GM12878 (cell line): ENCODE results near the gene MRGPRX3. TPM values are rescaled to one million over a fixed set of nuclear protein-coding genes. Genes with fewer than 3 reads are reported as not detected.

Experiments used
- CBX5 ChIP-seq: sonication (generic); IDR thresholded peaks from 2 replicates; pipeline ENCODE4 v1.6.1; 2016; ENCODE audit warnings: low read depth, moderate library complexity, mild to moderate bottlenecking, inconsistent platforms
- CHD2 ChIP-seq: IDR thresholded peaks from 2 replicates; pipeline ENCODE4 v1.6.1; 2011; ENCODE audit warnings: low read depth, low read length, improper control_type of control experiment, borderline replicate concordance
- DPF2 ChIP-seq: fragments of 450-650 bp; IDR thresholded peaks from 2 replicates; pipeline ENCODE4 v1.6.1; 2017; ENCODE audit warnings: mild to moderate bottlenecking
- IKZF2 ChIP-seq, 2 experiments: fragments of 450-650 bp; IDR thresholded peaks; 2 replicates each; pipeline ENCODE4 v1.6.1; 2017; ENCODE audit warnings: mild to moderate bottlenecking in 2 of 2, moderate library complexity in 2 of 2
- IRF4 ChIP-seq: IDR thresholded peaks from 2 replicates; pipeline ENCODE4 v1.6.1; 2011; ENCODE audit warnings: low read depth, low read length
- NFIC ChIP-seq: IDR thresholded peaks from 2 replicates; pipeline ENCODE4 v1.6.1; 2012; ENCODE audit warnings: low read depth, mild to moderate bottlenecking, inconsistent platforms, low read length, moderate library complexity
- NFXL1 ChIP-seq: fragments of 450-650 bp; IDR thresholded peaks from 2 replicates; pipeline ENCODE4 v1.6.1; 2017; ENCODE audit warnings: antibody characterized with exemption, mild to moderate bottlenecking, borderline replicate concordance
- POU2F2 ChIP-seq: IDR thresholded peaks from 3 replicates; pipeline ENCODE4 v1.6.1; 2011; ENCODE audit warnings: low read depth, mild to moderate bottlenecking, low read length, borderline replicate concordance
- RAD21 ChIP-seq: IDR thresholded peaks from 2 replicates; pipeline ENCODE4 v1.6.1; 2011; ENCODE audit warnings: mild to moderate bottlenecking, low read depth, low read length, moderate library complexity; ENCODE audit not compliant: insufficient read depth
- SMAD5 ChIP-seq: IDR thresholded peaks from 2 replicates; pipeline ENCODE4 v1.6.1; 2016; ENCODE audit warnings: antibody characterized with exemption, low read depth
- SMC3 ChIP-seq: IDR thresholded peaks from 2 replicates; pipeline ENCODE4 v1.6.1; 2011; ENCODE audit warnings: low read length, improper control_type of control experiment, borderline replicate concordance
- SREBF2 ChIP-seq: IDR thresholded peaks from 2 replicates; pipeline ENCODE4 v1.6.1; 2012; ENCODE audit warnings: mild to moderate bottlenecking, low read length
- TBL1XR1 ChIP-seq: IDR thresholded peaks from 2 replicates; pipeline ENCODE4 v1.6.1; 2012; ENCODE audit warnings: low read depth, low read length, improper control_type of control experiment
- TCF7 ChIP-seq: IDR thresholded peaks from 2 replicates; pipeline ENCODE4 v1.6.1; 2014; ENCODE audit warnings: antibody characterized with exemption, borderline replicate concordance
- ZBED1 ChIP-seq: IDR thresholded peaks from 2 replicates; pipeline ENCODE4 v1.6.1; 2016; ENCODE audit warnings: borderline replicate concordance
- polyA plus RNA-seq, 11 experiments: library from polyadenylated mRNA; depleted of rRNA in 4 of 11; unstranded in 6 of 11; stranded (reverse) in 5 of 11; fragments of >200 nt; fragmentation: Nextera tagmentation in 4 of 11; fragmentation: Illumina TruSeq in 1 of 11; extraction: Ambion mirVana in 4 of 11; extraction: Trizol in 1 of 11; gene quantifications; 1 replicate in 1 of 11; 2 replicates in 10 of 11; pipeline versions ENCODE4 v1.2.1 to v1.2.3, GENCODE V29; 2011 to 2016; ENCODE audit warnings: inconsistent platforms in 2 of 11, missing spikeins in 2 of 11, low read depth in 1 of 11
- total RNA-seq, 4 experiments: library from RNA; depleted of rRNA in 3 of 4; stranded (reverse); fragments of >200 nt in 3 of 4; fragmentation: Illumina TruSeq in 1 of 4; extraction: Trizol in 1 of 4; gene quantifications; 2 replicates each; pipeline versions ENCODE4 v1.2.1 to v1.2.3, GENCODE V29; 2013 to 2021
- TF ChIP-seq, protein P1 (sequence below): IDR thresholded peaks from 2 replicates; pipeline ENCODE4 v1.6.1; 2011; ENCODE audit warnings: borderline replicate concordance, low read depth, mild to moderate bottlenecking, moderate library complexity, mixed read lengths, low read length; ENCODE audit not compliant: insufficient read depth; ENCODE audit errors: extremely low read length
- TF ChIP-seq, protein P2 (sequence below): fragments of 450-650 bp; formaldehyde crosslinking; IDR thresholded peaks from 2 replicates; pipeline ENCODE4 v1.5.0; 2022; ENCODE audit warnings: mild to moderate bottlenecking, missing genetic modification characterization
- TF ChIP-seq, protein P3 (sequence below): fragments of 450-650 bp; conservative IDR thresholded peaks from 2 replicates; pipeline ENCODE4 v1.6.1; 2017; ENCODE audit warnings: mild to moderate bottlenecking, moderate library complexity
- TF ChIP-seq, protein P4 (sequence below): fragments of 450-650 bp; IDR thresholded peaks from 2 replicates; pipeline ENCODE4 v1.6.1; 2017; ENCODE audit warnings: mild to moderate bottlenecking
- TF ChIP-seq, protein P5 (sequence below), 3 experiments: IDR thresholded peaks in 2 of 3; conservative IDR thresholded peaks in 1 of 3; 2 replicates each; pipeline ENCODE4 v1.5.1; 2011; ENCODE audit warnings: low read depth in 3 of 3, low read length in 3 of 3, mild to moderate bottlenecking in 3 of 3, control low read depth in 2 of 3, moderate library complexity in 2 of 3, inconsistent platforms in 1 of 3, mixed read lengths in 1 of 3; ENCODE audit not compliant: control insufficient read depth in 2 of 3, insufficient read depth in 1 of 3; ENCODE audit errors: extremely low read depth in 1 of 3

MRGPRX3 gene
- total and polyA plus RNA-seq, 10 of the 15 experiments (the other 5 are each of a cell fraction or from before 2014, with no cell fraction given) = not detected

DNA sequence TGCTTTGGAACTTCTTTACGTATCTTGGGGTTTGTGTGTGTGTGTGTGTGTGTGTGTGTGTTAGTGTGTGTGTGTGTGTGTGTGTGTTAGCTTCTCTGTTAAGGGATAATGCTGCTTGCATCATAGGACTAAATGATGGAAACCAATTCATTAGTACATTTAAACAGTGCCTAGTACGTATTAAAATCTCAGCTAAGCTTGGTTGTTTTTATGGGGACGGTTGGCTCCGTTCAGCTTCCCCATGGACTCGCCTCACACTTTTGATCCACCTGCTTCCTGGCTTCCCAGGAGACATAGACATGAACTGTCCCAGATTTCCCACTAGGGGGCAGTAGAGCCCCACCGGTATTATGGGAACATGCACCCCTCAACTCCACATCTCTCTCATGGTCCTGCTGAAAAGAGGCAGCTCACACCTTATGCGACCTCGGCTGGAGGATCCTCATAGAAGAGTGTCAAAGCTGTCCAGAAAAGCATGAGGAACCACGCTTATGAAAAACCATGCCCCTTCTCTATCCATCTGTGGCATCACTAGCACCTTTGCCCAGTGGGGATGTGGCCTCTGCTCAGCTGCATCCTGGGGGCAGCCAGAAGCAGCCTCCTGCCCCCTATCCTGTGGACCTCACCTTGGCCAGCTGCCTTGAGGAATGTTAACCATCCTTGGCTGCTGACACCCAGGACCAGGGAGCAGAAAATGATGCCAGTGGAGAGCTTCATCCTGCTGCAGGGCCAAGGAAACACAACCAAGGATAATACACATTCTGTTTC lies 16.8 kb upstream of the MRGPRX3 start (continued):
- TF ChIP-seq, protein P1, sequence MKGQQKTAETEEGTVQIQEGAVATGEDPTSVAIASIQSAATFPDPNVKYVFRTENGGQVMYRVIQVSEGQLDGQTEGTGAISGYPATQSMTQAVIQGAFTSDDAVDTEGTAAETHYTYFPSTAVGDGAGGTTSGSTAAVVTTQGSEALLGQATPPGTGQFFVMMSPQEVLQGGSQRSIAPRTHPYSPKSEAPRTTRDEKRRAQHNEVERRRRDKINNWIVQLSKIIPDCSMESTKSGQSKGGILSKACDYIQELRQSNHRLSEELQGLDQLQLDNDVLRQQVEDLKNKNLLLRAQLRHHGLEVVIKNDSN = no peak
- 0 out of 3 replicates have a peak, but pooled peaks have one; percentile 11 for TF ChIP-seq POU2F2
- TF ChIP-seq NFXL1 = no peak
- TF ChIP-seq, protein P2, sequence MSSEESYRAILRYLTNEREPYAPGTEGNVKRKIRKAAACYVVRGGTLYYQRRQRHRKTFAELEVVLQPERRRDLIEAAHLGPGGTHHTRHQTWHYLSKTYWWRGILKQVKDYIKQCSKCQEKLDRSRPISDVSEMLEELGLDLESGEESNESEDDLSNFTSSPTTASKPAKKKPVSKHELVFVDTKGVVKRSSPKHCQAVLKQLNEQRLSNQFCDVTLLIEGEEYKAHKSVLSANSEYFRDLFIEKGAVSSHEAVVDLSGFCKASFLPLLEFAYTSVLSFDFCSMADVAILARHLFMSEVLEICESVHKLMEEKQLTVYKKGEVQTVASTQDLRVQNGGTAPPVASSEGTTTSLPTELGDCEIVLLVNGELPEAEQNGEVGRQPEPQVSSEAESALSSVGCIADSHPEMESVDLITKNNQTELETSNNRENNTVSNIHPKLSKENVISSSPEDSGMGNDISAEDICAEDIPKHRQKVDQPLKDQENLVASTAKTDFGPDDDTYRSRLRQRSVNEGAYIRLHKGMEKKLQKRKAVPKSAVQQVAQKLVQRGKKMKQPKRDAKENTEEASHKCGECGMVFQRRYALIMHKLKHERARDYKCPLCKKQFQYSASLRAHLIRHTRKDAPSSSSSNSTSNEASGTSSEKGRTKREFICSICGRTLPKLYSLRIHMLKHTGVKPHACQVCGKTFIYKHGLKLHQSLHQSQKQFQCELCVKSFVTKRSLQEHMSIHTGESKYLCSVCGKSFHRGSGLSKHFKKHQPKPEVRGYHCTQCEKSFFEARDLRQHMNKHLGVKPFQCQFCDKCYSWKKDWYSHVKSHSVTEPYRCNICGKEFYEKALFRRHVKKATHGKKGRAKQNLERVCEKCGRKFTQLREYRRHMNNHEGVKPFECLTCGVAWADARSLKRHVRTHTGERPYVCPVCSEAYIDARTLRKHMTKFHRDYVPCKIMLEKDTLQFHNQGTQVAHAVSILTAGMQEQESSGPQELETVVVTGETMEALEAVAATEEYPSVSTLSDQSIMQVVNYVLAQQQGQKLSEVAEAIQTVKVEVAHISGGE = no peak
- TF ChIP-seq ZBED1 = no peak
- TF ChIP-seq, protein P3, sequence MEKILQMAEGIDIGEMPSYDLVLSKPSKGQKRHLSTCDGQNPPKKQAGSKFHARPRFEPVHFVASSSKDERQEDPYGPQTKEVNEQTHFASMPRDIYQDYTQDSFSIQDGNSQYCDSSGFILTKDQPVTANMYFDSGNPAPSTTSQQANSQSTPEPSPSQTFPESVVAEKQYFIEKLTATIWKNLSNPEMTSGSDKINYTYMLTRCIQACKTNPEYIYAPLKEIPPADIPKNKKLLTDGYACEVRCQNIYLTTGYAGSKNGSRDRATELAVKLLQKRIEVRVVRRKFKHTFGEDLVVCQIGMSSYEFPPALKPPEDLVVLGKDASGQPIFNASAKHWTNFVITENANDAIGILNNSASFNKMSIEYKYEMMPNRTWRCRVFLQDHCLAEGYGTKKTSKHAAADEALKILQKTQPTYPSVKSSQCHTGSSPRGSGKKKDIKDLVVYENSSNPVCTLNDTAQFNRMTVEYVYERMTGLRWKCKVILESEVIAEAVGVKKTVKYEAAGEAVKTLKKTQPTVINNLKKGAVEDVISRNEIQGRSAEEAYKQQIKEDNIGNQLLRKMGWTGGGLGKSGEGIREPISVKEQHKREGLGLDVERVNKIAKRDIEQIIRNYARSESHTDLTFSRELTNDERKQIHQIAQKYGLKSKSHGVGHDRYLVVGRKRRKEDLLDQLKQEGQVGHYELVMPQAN = no peak
- TF ChIP-seq NFIC = no peak
- no peak for TF ChIP-seq SREBF2
- no peak for TF ChIP-seq IKZF2 (IDR thresholded peaks at IDR 0.05)
- TF ChIP-seq DPF2 = no peak
- no peak for TF ChIP-seq TBL1XR1
- TF ChIP-seq, protein P4, sequence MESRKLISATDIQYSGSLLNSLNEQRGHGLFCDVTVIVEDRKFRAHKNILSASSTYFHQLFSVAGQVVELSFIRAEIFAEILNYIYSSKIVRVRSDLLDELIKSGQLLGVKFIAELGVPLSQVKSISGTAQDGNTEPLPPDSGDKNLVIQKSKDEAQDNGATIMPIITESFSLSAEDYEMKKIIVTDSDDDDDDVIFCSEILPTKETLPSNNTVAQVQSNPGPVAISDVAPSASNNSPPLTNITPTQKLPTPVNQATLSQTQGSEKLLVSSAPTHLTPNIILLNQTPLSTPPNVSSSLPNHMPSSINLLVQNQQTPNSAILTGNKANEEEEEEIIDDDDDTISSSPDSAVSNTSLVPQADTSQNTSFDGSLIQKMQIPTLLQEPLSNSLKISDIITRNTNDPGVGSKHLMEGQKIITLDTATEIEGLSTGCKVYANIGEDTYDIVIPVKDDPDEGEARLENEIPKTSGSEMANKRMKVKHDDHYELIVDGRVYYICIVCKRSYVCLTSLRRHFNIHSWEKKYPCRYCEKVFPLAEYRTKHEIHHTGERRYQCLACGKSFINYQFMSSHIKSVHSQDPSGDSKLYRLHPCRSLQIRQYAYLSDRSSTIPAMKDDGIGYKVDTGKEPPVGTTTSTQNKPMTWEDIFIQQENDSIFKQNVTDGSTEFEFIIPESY = no peak
- TF ChIP-seq TCF7 = no peak
- no peak for TF ChIP-seq CHD2
- 0 out of 2 replicates have a peak, but pooled peaks have one; percentile 8 for TF ChIP-seq IRF4
- TF ChIP-seq, protein P5, sequence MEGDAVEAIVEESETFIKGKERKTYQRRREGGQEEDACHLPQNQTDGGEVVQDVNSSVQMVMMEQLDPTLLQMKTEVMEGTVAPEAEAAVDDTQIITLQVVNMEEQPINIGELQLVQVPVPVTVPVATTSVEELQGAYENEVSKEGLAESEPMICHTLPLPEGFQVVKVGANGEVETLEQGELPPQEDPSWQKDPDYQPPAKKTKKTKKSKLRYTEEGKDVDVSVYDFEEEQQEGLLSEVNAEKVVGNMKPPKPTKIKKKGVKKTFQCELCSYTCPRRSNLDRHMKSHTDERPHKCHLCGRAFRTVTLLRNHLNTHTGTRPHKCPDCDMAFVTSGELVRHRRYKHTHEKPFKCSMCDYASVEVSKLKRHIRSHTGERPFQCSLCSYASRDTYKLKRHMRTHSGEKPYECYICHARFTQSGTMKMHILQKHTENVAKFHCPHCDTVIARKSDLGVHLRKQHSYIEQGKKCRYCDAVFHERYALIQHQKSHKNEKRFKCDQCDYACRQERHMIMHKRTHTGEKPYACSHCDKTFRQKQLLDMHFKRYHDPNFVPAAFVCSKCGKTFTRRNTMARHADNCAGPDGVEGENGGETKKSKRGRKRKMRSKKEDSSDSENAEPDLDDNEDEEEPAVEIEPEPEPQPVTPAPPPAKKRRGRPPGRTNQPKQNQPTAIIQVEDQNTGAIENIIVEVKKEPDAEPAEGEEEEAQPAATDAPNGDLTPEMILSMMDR (IDR thresholded peaks at IDR 0.05 in 2 of 3, conservative IDR thresholded peaks at IDR 0.05 in 1 of 3; ENCODE audit: control insufficient read depth in 2 of 3, extremely low read depth in 1 of 3, insufficient read depth in 1 of 3, low read depth in 3 of 3, low read length in 3 of 3) = peak; percentile 85 to 91 (median 87); a peak in 5 of 6 replicates
- TF ChIP-seq SMAD5 = no peak
- TF ChIP-seq SMC3 = peak; percentile 76
- no peak for TF ChIP-seq CBX5
- TF ChIP-seq RAD21 = peak; percentile 92
